Measurements from ENCODE around the gene NR4A3.

NR4A3 gene

DNA sequence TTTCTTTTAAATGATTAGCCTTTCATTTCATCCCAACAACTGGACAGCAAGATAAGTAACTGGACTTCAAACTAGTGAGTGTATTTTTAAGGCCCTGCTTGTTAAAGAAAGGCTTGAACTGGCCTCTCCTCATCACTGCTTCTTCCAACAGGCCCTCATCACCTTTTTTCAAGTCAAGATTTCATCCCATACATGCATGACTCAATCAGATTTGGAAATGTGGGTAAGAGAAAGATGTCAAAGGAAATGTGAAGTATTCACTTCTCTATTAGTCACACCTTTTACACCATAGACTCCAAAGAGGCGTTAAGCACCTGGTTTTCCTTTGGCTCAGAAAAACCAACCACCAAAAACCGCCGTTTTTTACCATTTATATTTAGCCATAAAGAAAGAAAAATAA lies 4.9 kb downstream of the NR4A3 start:
- Histone ChIP-seq H4K20me1 (ENCODE audit: insufficient read depth, low read length) (peaks cover 22% of the 10 kb centered on the region), H3K4me3 (ENCODE audit: low read depth in 1 of 2, low read length in 2 of 2) (no peak overlapping the region), H3K4me1 (ENCODE audit: insufficient read depth, low read length) (peaks cover 24% of the 10 kb centered on the region), H3K27me3 (ENCODE audit: insufficient read depth, low read length, poor library complexity) (peaks cover 58% of the 10 kb centered on the region), H3K9me3 (ENCODE audit: insufficient read depth, low read length, severe bottlenecking) (no peaks in the 10 kb centered on the region), H3K4me2 (ENCODE audit: insufficient read depth, low read length) (no peak overlapping the region), H3K9ac (ENCODE audit: low read depth, low read length) (no peak overlapping the region), H3K79me2 (ENCODE audit: insufficient read depth, low read length) (no peaks in the 10 kb centered on the region), H2AFZ (ENCODE audit: low read depth, low read length) (no peak overlapping the region), H3K27ac (ENCODE audit: low read length) (no peak overlapping the region), H3K36me3 (ENCODE audit: insufficient read depth, low read length) (no peaks in the 10 kb centered on the region; the same call in 1 of the 2 replicates)
- ATAC-seq (ENCODE audit: insufficient read depth, low read depth) (no peak), DNase-seq (no peak)
- TF ChIP-seq, protein P1, sequence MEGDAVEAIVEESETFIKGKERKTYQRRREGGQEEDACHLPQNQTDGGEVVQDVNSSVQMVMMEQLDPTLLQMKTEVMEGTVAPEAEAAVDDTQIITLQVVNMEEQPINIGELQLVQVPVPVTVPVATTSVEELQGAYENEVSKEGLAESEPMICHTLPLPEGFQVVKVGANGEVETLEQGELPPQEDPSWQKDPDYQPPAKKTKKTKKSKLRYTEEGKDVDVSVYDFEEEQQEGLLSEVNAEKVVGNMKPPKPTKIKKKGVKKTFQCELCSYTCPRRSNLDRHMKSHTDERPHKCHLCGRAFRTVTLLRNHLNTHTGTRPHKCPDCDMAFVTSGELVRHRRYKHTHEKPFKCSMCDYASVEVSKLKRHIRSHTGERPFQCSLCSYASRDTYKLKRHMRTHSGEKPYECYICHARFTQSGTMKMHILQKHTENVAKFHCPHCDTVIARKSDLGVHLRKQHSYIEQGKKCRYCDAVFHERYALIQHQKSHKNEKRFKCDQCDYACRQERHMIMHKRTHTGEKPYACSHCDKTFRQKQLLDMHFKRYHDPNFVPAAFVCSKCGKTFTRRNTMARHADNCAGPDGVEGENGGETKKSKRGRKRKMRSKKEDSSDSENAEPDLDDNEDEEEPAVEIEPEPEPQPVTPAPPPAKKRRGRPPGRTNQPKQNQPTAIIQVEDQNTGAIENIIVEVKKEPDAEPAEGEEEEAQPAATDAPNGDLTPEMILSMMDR (IDR thresholded peaks at IDR 0.05; ENCODE audit: borderline replicate concordance, extremely low read depth, low read length, poor library complexity, severe bottlenecking), result no peak
- no peak for TF ChIP-seq EZH2 (IDR thresholded peaks at IDR 0.05; ENCODE audit: borderline replicate concordance, low read depth, low read length, severe bottlenecking)

DNA sequence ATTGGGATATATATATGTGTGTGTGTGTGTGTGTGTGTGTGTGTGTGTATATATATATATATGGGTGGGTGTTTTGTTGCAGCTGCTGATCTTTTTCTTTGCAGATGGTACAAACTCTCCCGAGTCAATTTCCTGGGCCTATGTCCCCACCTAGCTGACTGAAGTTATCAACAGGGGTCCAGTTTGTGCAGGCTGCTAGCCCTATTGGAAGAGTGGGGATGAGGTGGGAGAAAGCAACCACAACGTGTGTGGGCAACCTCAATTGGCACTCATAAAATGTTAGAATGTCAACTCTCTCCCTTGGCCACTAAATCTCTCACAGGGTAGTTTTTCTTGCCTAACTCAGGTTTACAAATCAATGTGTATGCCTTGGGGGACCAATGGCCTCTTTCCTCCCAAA lies 5.6 kb downstream of the NR4A3 start:
- H3K9ac ChIP-seq (ENCODE audit: low read depth, low read length), result no peak overlapping the region
- H4K20me1 ChIP-seq (ENCODE audit: insufficient read depth, low read length), result peaks cover 16% of the 10 kb centered on the region
- no peak overlapping the region for H3K27ac ChIP-seq (ENCODE audit: low read length)
- no peaks in the 10 kb centered on the region for H3K36me3 ChIP-seq (ENCODE audit: insufficient read depth, low read length)
- H3K9me3 ChIP-seq (ENCODE audit: insufficient read depth, low read length, severe bottlenecking), result no peaks in the 10 kb centered on the region
- H3K4me1 ChIP-seq (ENCODE audit: insufficient read depth, low read length), result peaks cover 18% of the 10 kb centered on the region
- no peak overlapping the region for H3K4me3 ChIP-seq (ENCODE audit: low read depth in 1 of 2, low read length in 2 of 2)
- no peak overlapping the region for H2AFZ ChIP-seq (ENCODE audit: low read depth, low read length)
- H3K27me3 ChIP-seq (ENCODE audit: insufficient read depth, low read length, poor library complexity), result peaks cover 51% of the 10 kb centered on the region
- ATAC-seq (ENCODE audit: insufficient read depth, low read depth) (no peak), DNase-seq (no peak)
- TF ChIP-seq EZH2 (IDR thresholded peaks at IDR 0.05; ENCODE audit: borderline replicate concordance, low read depth, low read length, severe bottlenecking), result no peak
- TF ChIP-seq, protein P1 (IDR thresholded peaks at IDR 0.05; ENCODE audit: borderline replicate concordance, extremely low read depth, low read length, poor library complexity, severe bottlenecking), result no peak
- H3K79me2 ChIP-seq (ENCODE audit: insufficient read depth, low read length), result no peaks in the 10 kb centered on the region
- no peak overlapping the region for H3K4me2 ChIP-seq (ENCODE audit: insufficient read depth, low read length)

DNA sequence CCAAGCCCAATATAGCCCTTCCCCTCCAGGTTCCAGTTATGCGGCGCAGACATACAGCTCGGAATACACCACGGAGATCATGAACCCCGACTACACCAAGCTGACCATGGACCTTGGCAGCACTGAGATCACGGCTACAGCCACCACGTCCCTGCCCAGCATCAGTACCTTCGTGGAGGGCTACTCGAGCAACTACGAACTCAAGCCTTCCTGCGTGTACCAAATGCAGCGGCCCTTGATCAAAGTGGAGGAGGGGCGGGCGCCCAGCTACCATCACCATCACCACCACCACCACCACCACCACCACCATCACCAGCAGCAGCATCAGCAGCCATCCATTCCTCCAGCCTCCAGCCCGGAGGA lies 6.3 kb downstream of the NR4A3 start:
- no peak for DNase-seq
- peaks cover 8% of the 10 kb centered on the region; the same call in 1 of the 2 replicates for H4K20me1 ChIP-seq (ENCODE audit: insufficient read depth, low read length)
- no peak overlapping the region for H3K4me2 ChIP-seq (ENCODE audit: insufficient read depth, low read length)
- H3K4me1 ChIP-seq (ENCODE audit: insufficient read depth, low read length), result peaks cover 10% of the 10 kb centered on the region
- no peak overlapping the region for H3K9ac ChIP-seq (ENCODE audit: low read depth, low read length)
- H3K9me3 ChIP-seq (ENCODE audit: insufficient read depth, low read length, severe bottlenecking), result no peaks in the 10 kb centered on the region
- no peak for TF ChIP-seq EZH2 (IDR thresholded peaks at IDR 0.05; ENCODE audit: borderline replicate concordance, low read depth, low read length, severe bottlenecking)
- TF ChIP-seq, protein P1 (IDR thresholded peaks at IDR 0.05; ENCODE audit: borderline replicate concordance, extremely low read depth, low read length, poor library complexity, severe bottlenecking), result no peak
- peaks cover 47% of the 10 kb centered on the region for H3K27me3 ChIP-seq (ENCODE audit: insufficient read depth, low read length, poor library complexity)
- no peak overlapping the region for H3K27ac ChIP-seq (ENCODE audit: low read length)
- no peak for ATAC-seq (ENCODE audit: insufficient read depth, low read depth)
- no peaks in the 10 kb centered on the region for H3K36me3 ChIP-seq (ENCODE audit: insufficient read depth, low read length)
- H2AFZ ChIP-seq (ENCODE audit: low read depth, low read length), result no peak overlapping the region
- no peak overlapping the region for H3K4me3 ChIP-seq (ENCODE audit: low read depth in 1 of 2, low read length in 2 of 2)
- H3K79me2 ChIP-seq (ENCODE audit: insufficient read depth, low read length), result no peaks in the 10 kb centered on the region

Measured in DND-41 (cell line).